Head of caudate nucleus (tissue), 42 donors: Measurements from ENCODE around the gene SNORC.

Experiments used
- DNase-seq, 42 donors: peaks; one replicate each; pipeline versions ENCODE4 v3.0.0 to v3.0.0-alpha.2; 2020 to 2021; ENCODE audit warnings: mixed read lengths in 7 of 42
- intact Hi-C: fragments of 100-400 bp; cut with DNase I; formaldehyde crosslinking; loops from one replicate; pipeline ENCODE4 v1.15.0; 2022

The SNORC gene

GRCh38 chr2:232863996-232864395, 6.1 kb upstream of the SNORC start:
- DNase-seq, result no peak
- intact Hi-C loops, result no loop called here

GRCh38 chr2:232865165-232865564, 4.9 kb upstream of the SNORC start:
- DNase-seq, result no peak
- intact Hi-C loops, result no loop called here

- intact Hi-C loops, result no loop called here
- no peak for DNase-seq
These were observed 4.0 kb upstream of the SNORC start for GRCh38 chr2:232866104-232866503.

- intact Hi-C loops, result loop anchor here (10.0 kb wide), 1 partner anchor 155 kb away; no protein-coding TSS in a partner anchor
- peak in 3 of 42 donors; percentile 18 to 47 (median 26) for DNase-seq
These were observed 686 bp upstream of the SNORC start for GRCh38 chr2:232869138-232870017.

- intact Hi-C loops, result loop anchor here (10.0 kb wide), 1 partner anchor 154 kb away; no protein-coding TSS in a partner anchor
- DNase-seq, result peak in 1 of 42 donors; percentile 43
These were observed 805 bp downstream of the SNORC start for GRCh38 chr2:232870766-232871371.

- intact Hi-C loops, result loop anchor here (10.0 kb wide), 1 partner anchor 153 kb away; no protein-coding TSS in a partner anchor
- DNase-seq, result peak in 10 of 42 donors; percentile 24 to 65 (median 38)
These were observed 1.4 kb downstream of the SNORC start for GRCh38 chr2:232871418-232871834.

GRCh38 chr2:232871835-232872736, 2.0 kb downstream of the SNORC start:
- peak; percentile 85 to 99 (median 96) for DNase-seq
- intact Hi-C loops, result loop anchor here (10.0 kb wide), 1 partner anchor 153 kb away; no protein-coding TSS in a partner anchor

- intact Hi-C loops, result loop anchor here (10.0 kb wide), 1 partner anchor 152 kb away; no protein-coding TSS in a partner anchor
- peak in 30 of 42 donors; percentile 36 to 84 (median 66) for DNase-seq
These were observed 2.8 kb downstream of the SNORC start for GRCh38 chr2:232872826-232873225.

- intact Hi-C loops, result loop anchor here (10.0 kb wide), 1 partner anchor 151 kb away; no protein-coding TSS in a partner anchor
- DNase-seq, result peak in 16 of 42 donors; percentile 35 to 77 (median 61)
These were observed 3.3 kb downstream of the SNORC start for GRCh38 chr2:232873292-232873908.

GRCh38 chr2:232873909-232874641, 4.0 kb downstream of the SNORC start:
- DNase-seq, result peak in 1 of 42 donors; percentile 19
- intact Hi-C loops, result loop anchor here (10.0 kb wide), 1 partner anchor 151 kb away; no protein-coding TSS in a partner anchor

GRCh38 chr2:232874677-232875223, 4.7 kb downstream of the SNORC start:
- DNase-seq, result peak in 3 of 42 donors; percentile 6 to 30 (median 19)
- intact Hi-C loops, result loop anchor here (10.0 kb wide), 1 partner anchor 150 kb away; no protein-coding TSS in a partner anchor

- intact Hi-C loops, result loop anchor here (10.0 kb wide), 1 partner anchor 149 kb away; no protein-coding TSS in a partner anchor
- DNase-seq, result peak in 39 of 42 donors; percentile 42 to 88 (median 71)
These were observed 5.4 kb downstream of the SNORC start for GRCh38 chr2:232875256-232876121.

GRCh38 chr2:232876161-232876977, 6.3 kb downstream of the SNORC start:
- intact Hi-C loops, result loop anchor here (10.0 kb wide), 1 partner anchor 148 kb away; no protein-coding TSS in a partner anchor
- DNase-seq, result peak in 36 of 42 donors; percentile 51 to 84 (median 69)

- peak in 12 of 42 donors; percentile 2 to 61 (median 39) for DNase-seq
- intact Hi-C loops, result loop anchor here (10.0 kb wide), 1 partner anchor 148 kb away; no protein-coding TSS in a partner anchor
These were observed 6.9 kb downstream of the SNORC start for GRCh38 chr2:232876978-232877441.
